Natural killer cell (primary cell): ENCODE data around the gene PLAC8L1. TPM values are rescaled to one million over a fixed set of nuclear protein-coding genes. Genes with fewer than 3 reads are reported as not detected.

Experiments
- ATAC-seq, 3 donors: fragments of 150-1000 bp in 2 of 3; fragments of 200-7000 bp in 1 of 3; cut with Tn5 transposase; 1 replicate in 1 of 3; 2 replicates in 2 of 3; pipeline ENCODE4 v1.10.0; 2021; ENCODE audit warnings: mild to moderate bottlenecking in 2 of 3, moderate library complexity in 2 of 3
- DNase-seq, 2 donors: peaks; one replicate each; pipeline versions ENCODE4 v3.0.0 to v3.0.0-alpha.2; 2013 to 2021; ENCODE audit warnings: mixed read lengths in 1 of 2
- H3K27ac ChIP-seq: one replicate; pipeline ENCODE4 v1.5.1; 2013; ENCODE audit warnings: mild to moderate bottlenecking, low read length
- H3K27me3 ChIP-seq: one replicate; pipeline ENCODE4 v1.6.1; 2013; ENCODE audit warnings: low read length; ENCODE audit not compliant: control insufficient read depth, insufficient read depth
- H3K36me3 ChIP-seq: one replicate; pipeline ENCODE4 v1.6.1; 2013; ENCODE audit warnings: low read length; ENCODE audit not compliant: control insufficient read depth, insufficient read depth
- H3K4me1 ChIP-seq: one replicate; pipeline ENCODE4 v1.6.1; 2013; ENCODE audit warnings: low read length; ENCODE audit not compliant: control insufficient read depth, insufficient read depth
- H3K4me3 ChIP-seq: one replicate; pipeline ENCODE4 v1.5.1; 2013; ENCODE audit warnings: low read length
- H3K9me3 ChIP-seq: one replicate; pipeline ENCODE4 v1.6.1; 2013; ENCODE audit warnings: low read length; ENCODE audit not compliant: control insufficient read depth, insufficient read depth
- H3K27ac Mint-ChIP-seq, 2 donors: one replicate each; pipeline ENCODE4 v1.8.0; 2022; ENCODE audit warnings: mild to moderate bottlenecking in 2 of 2, mixed read lengths in 2 of 2, moderate library complexity in 1 of 2
- H3K27me3 Mint-ChIP-seq, 2 donors: one replicate each; pipeline ENCODE4 v1.8.0; 2022; ENCODE audit warnings: low read depth in 2 of 2, mixed read lengths in 2 of 2
- H3K36me3 Mint-ChIP-seq: one replicate; pipeline ENCODE4 v1.8.0; 2022; ENCODE audit warnings: mixed read lengths
- H3K4me1 Mint-ChIP-seq, 2 donors: one replicate each; pipeline ENCODE4 v1.8.0; 2022; ENCODE audit warnings: mixed read lengths in 2 of 2
- H3K4me3 Mint-ChIP-seq: one replicate; pipeline ENCODE4 v1.8.0; 2022; ENCODE audit warnings: mild to moderate bottlenecking, moderate library complexity, mixed read lengths
- H3K9me3 Mint-ChIP-seq, 2 donors: one replicate each; pipeline ENCODE4 v1.8.0; 2022; ENCODE audit warnings: mixed read lengths in 2 of 2
- CTCF ChIP-seq: fragments of 200-600 bp; IDR thresholded peaks from one replicate; pipeline ENCODE4 v1.8.0; 2022; ENCODE audit warnings: antibody characterized with exemption
- WGBS: methylation state at CpG from one replicate; pipeline ENCODE4 v1.1.7; 2013; ENCODE audit warnings: missing lambda C conversion rate; ENCODE audit not compliant: insufficient coverage; 5-methylcytosine and 5-hydroxymethylcytosine counted together
- intact Hi-C: fragments of 100-400 bp; cut with micrococcal nuclease; formaldehyde crosslinking; loops from one replicate; pipeline ENCODE4 v1.14.2; 2022
- total RNA-seq, 4 donors: library from RNA; stranded (reverse); fragments of 120-200 nt in 1 of 4; gene quantifications; one replicate each; pipeline versions ENCODE4 v1.2.3 to v1.2.4, GENCODE V29; 2013 to 2022

The PLAC8L1 gene
- total RNA-seq, 3 donors from 2014 or later (not counting 1 experiment from before 2014, with no cell fraction given), result 0.45 TPM; not detected in 2

GRCh38 chr5:146052780-146053179, 52.6 kb downstream of the PLAC8L1 start:
- Mint-ChIP-seq H3K4me3 (no peak overlapping the region), H3K36me3 (no peaks in the 10 kb centered on the region), H3K4me1 (no peaks in the 10 kb centered on the region), H3K27ac (no peak overlapping the region), H3K27me3 (peaks cover 13 to 20% of the 10 kb centered on the region in 2 donors), H3K9me3 (no peaks in the 10 kb centered on the region)
- Histone ChIP-seq H3K9me3 (no peaks in the 10 kb centered on the region), H3K4me3 (no peak overlapping the region), H3K27me3 (no peaks in the 10 kb centered on the region), H3K36me3 (no peaks in the 10 kb centered on the region), H3K27ac (no peak overlapping the region), H3K4me1 (no peaks in the 10 kb centered on the region)
- no peak for TF ChIP-seq CTCF
- DNase-seq (no peak), ATAC-seq (no peak)
- intact Hi-C loops, result no loop called here

- Mint-ChIP-seq H3K36me3 (no peaks in the 10 kb centered on the region), H3K4me1 (no peaks in the 10 kb centered on the region), H3K27ac (no peak overlapping the region), H3K9me3 (no peaks in the 10 kb centered on the region), H3K4me3 (no peak overlapping the region), H3K27me3 (peaks cover 10 to 16% of the 10 kb centered on the region in 2 donors)
- H3K27ac ChIP-seq, result no peak overlapping the region
- H3K9me3 ChIP-seq, result no peaks in the 10 kb centered on the region
- WGBS, result 75% methylated on average over 3 of the region's 3 CpGs
- H3K4me3 ChIP-seq, result no peak overlapping the region
- no peaks in the 10 kb centered on the region for H3K4me1 ChIP-seq
- H3K27me3 ChIP-seq, result no peaks in the 10 kb centered on the region
- DNase-seq (no peak), ATAC-seq (no peak)
- no peaks in the 10 kb centered on the region for H3K36me3 ChIP-seq
- no peak for TF ChIP-seq CTCF
- intact Hi-C loops, result no loop called here
Measured at GRCh38 chr5:146051678-146052077, 53.7 kb downstream of the PLAC8L1 start.

GRCh38 chr5:146050086-146050485, 55.3 kb downstream of the PLAC8L1 start:
- Histone ChIP-seq H3K36me3 (no peaks in the 10 kb centered on the region), H3K27me3 (no peaks in the 10 kb centered on the region), H3K27ac (no peak overlapping the region), H3K4me3 (no peak overlapping the region), H3K9me3 (no peaks in the 10 kb centered on the region), H3K4me1 (no peaks in the 10 kb centered on the region)
- ATAC-seq (no peak), DNase-seq (no peak)
- TF ChIP-seq CTCF, result no peak
- Mint-ChIP-seq H3K9me3 (no peaks in the 10 kb centered on the region), H3K27me3 (peaks cover 7 to 16% of the 10 kb centered on the region in 2 donors), H3K4me1 (no peaks in the 10 kb centered on the region), H3K36me3 (no peaks in the 10 kb centered on the region), H3K27ac (no peak overlapping the region), H3K4me3 (no peak overlapping the region)
- intact Hi-C loops, result no loop called here
- WGBS, result 86% methylated on average over 5 of the region's 5 CpGs

GRCh38 chr5:146049704-146050026, 55.7 kb downstream of the PLAC8L1 start:
- DNase-seq, result no peak
- WGBS, result 84% methylated on average over 3 of the region's 3 CpGs
- no peak overlapping the region for H3K27ac Mint-ChIP-seq
- no peak for TF ChIP-seq CTCF
- intact Hi-C loops, result no loop called here
- no peaks in the 10 kb centered on the region for H3K9me3 ChIP-seq
- H3K4me1 Mint-ChIP-seq, result no peaks in the 10 kb centered on the region
- H3K27me3 Mint-ChIP-seq, result peaks cover 7 to 16% of the 10 kb centered on the region in 2 donors
- no peaks in the 10 kb centered on the region for H3K36me3 Mint-ChIP-seq
- no peaks in the 10 kb centered on the region for H3K4me1 ChIP-seq
- no peak overlapping the region for H3K4me3 Mint-ChIP-seq
- no peaks in the 10 kb centered on the region for H3K27me3 ChIP-seq
- H3K27ac ChIP-seq, result no peak overlapping the region
- no peaks in the 10 kb centered on the region for H3K9me3 Mint-ChIP-seq
- no peak overlapping the region for H3K4me3 ChIP-seq
- ATAC-seq, result no peak
- no peaks in the 10 kb centered on the region for H3K36me3 ChIP-seq
